Stimulated activated naive CD8-positive, alpha-beta T cell treated with anti-CD3 and anti-CD28 coated beads, Interleukin-15, Interleukin-2, amounts not matched to agents 100 ng/mL and 50 ng/mL, for 24 hours (primary cell): Measurements from ENCODE around the gene ANKMY1.
A peak's percentile ranks its signal among the peaks of the same experiment; 100 is the strongest.

Source experiments
- H3K27ac Mint-ChIP-seq: one replicate; pipeline ENCODE4 v1.8.0; 2021; ENCODE audit warnings: mild to moderate bottlenecking, mixed read lengths
- H3K27me3 Mint-ChIP-seq: one replicate; pipeline ENCODE4 v1.8.0; 2021; ENCODE audit warnings: mixed read lengths
- H3K36me3 Mint-ChIP-seq: one replicate; pipeline ENCODE4 v1.8.0; 2021; ENCODE audit warnings: low read depth, mixed read lengths
- H3K4me1 Mint-ChIP-seq: one replicate; pipeline ENCODE4 v1.8.0; 2021; ENCODE audit warnings: low read depth, mixed read lengths
- H3K4me3 Mint-ChIP-seq: one replicate; pipeline ENCODE4 v1.8.0; 2021; ENCODE audit warnings: mild to moderate bottlenecking, mixed read lengths
- H3K9me3 Mint-ChIP-seq: one replicate; pipeline ENCODE4 v1.8.0; 2021; ENCODE audit warnings: mixed read lengths

The ANKMY1 gene

DNA sequence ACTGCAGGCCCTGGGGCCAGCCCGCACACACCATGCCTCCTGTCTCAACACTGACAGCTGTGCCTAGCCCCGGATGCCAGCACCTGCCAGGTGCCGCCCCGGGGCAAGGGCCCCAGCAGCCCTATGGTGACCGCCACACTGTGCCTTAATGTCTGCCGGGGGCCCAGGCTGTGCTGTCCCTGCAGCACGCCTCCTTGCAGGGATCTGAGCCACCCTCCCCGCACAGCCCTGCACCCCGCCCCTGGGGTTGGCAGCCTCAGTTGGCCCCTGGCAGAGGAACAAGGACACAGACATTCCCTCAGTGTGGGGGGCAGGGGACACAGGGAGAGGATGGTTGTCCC lies 20.3 kb upstream of the ANKMY1 start:
- Mint-ChIP-seq H3K9me3 (no peaks in the 10 kb centered on the region), H3K36me3 (peaks cover 31% of the 10 kb centered on the region), H3K4me1 (peaks cover 26% of the 10 kb centered on the region), H3K4me3 (no peak overlapping the region), H3K27ac (no peak overlapping the region), H3K27me3 (no peaks in the 10 kb centered on the region)

DNA sequence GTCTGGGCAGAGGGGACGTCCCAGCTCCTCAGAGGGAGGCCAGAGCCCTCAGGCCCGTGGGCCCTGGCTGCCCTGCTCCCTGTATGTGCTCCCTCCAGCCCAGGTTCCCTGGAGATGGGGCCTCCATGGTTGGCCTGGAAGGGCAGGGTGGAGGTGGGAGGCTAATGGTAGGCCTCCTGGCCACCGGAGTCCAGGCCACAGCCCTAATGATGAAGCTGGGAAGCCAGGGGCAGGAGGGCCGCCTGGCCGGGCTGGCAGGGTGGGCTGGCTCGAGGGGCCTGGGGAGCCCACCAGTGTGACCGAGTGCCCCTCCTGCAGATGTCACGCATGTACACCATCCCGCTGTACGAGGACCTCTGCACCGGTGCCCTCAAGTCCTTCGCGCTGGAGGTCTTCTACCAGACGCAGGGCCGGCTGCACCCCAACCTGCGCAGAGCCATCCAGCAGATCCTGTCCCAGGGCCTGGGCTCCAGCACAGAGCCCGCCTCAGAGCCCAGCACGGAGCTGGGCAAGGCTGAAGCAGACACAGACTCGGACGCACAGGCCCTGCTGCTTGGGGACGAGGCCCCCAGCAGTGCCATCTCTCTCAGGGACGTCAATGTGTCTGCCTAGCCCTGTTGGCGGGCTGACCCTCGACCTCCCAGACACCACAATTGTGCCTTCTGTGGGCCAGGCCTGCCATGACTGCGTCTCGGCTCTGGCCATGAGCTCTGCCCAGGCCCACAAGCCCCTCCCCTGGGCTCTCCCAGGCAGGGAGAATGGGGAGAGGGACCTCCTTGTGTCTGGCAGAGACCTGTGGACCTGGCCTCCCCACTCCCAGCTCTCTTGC lies 19.7 kb upstream of the ANKMY1 start:
- Mint-ChIP-seq H3K27me3 (no peaks in the 10 kb centered on the region), H3K4me3 (no peak overlapping the region), H3K27ac (no peak overlapping the region), H3K4me1 (peaks cover 21% of the 10 kb centered on the region), H3K9me3 (no peaks in the 10 kb centered on the region), H3K36me3 (peaks cover 30% of the 10 kb centered on the region)

DNA sequence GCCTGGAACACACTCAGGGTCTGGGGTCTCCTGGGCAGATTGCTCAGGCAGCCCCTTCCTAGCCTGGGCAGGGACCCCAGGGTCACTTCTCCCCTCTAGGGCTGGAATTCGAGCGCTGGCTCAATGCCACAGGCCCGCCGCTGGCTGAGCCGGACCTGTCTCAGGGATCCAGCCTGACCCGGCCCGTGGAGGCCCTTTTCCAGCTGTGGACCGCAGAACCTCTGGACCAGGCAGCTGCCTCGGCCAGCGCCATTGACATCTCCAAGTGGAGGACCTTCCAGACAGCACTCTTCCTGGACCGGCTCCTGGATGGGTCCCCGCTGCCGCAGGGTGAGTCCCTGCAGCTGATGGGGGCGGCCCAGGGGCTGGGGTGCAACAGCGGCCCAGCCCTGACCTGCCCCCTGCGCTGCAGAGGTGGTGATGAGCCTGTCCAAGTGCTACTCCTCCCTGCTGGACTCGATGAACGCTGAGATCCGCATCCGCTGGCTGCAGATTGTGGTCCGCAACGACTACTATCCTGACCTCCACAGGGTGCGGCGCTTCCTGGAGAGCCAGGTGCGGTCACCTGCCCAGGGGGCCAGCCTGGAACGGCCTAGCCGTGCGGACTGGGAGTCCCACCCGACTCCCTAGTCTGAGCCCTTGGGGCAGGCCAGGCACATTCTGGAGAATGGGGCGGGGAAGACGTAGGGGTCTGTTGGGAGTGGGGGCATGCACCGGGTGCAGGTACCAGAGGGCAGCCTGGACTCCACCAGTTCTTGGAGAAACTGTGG lies 18.8 kb upstream of the ANKMY1 start:
- Mint-ChIP-seq H3K4me1 (peaks cover 16% of the 10 kb centered on the region), H3K36me3 (peaks cover 24% of the 10 kb centered on the region), H3K27ac (no peak overlapping the region), H3K4me3 (no peak overlapping the region), H3K27me3 (no peaks in the 10 kb centered on the region), H3K9me3 (no peaks in the 10 kb centered on the region)

DNA sequence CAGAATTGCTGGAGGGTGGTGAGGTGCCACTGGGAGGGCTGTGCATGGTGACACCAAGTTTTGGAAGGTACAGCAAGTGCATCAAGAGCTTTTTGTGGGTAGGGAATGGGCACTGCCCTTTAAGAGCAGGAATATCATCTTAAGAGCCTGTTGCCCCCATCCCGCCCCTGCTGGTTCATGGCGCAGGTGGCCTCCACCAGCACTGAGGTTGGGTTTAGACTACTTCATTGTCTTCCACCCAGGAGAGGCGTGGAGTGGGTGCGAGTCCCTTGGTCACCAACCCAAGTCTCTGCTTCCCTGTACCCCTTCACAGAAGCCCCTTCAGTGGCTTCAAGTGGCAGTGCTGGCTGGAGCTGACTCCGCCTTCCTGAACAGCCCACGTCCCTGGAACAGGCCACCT lies 18.2 kb upstream of the ANKMY1 start:
- Mint-ChIP-seq H3K4me3 (no peak overlapping the region), H3K9me3 (no peaks in the 10 kb centered on the region), H3K36me3 (peaks cover 20% of the 10 kb centered on the region), H3K27ac (no peak overlapping the region), H3K27me3 (no peaks in the 10 kb centered on the region), H3K4me1 (peaks cover 20% of the 10 kb centered on the region)

DNA sequence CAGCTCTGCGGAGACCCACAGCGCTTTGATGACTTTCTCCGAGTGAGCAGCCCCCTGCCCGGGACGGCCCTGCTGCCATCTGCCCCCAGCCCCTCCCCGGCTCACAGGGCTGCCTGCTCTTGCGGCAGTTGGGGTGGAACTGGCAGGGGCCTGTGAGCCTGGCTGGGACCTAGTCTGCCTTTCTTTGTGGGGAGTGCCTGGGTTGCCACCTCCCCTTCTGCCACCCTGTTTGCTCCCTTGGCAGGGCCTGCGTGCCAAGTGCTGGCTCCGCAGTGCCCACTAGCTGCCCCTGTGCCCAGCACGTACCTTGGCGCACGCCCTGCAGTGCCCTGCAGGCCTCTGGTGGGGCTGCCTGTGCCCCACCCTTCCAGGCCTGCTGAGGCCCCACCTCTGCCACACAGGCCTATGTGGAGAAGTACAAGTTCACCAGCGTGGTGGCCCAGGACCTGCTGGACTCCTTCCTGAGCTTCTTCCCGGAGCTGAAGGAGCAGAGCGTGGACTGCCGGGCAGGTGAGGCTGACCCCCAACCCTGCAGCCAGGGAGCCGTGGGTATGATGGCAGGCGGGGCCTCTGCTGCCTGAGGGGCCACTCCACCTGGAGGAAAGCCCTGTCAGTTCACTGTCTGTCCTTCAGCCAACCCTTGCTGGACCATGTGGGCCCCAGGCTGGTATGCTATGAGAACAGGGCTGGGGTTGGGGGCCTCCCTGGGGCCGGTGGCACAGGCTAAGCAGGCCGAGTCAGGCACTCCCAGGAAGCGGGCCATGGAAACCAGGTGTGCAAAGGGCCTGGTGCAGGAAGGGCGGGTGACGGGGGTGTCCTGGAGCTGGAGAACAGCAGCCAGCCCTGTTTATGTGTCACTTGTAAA lies 17.5 kb upstream of the ANKMY1 start:
- H3K27me3 Mint-ChIP-seq = no peaks in the 10 kb centered on the region
- peaks cover 25% of the 10 kb centered on the region for H3K4me1 Mint-ChIP-seq
- H3K36me3 Mint-ChIP-seq = peaks cover 12% of the 10 kb centered on the region
- H3K4me3 Mint-ChIP-seq = no peak overlapping the region
- H3K27ac Mint-ChIP-seq = no peak overlapping the region
- H3K9me3 Mint-ChIP-seq = no peaks in the 10 kb centered on the region

DNA sequence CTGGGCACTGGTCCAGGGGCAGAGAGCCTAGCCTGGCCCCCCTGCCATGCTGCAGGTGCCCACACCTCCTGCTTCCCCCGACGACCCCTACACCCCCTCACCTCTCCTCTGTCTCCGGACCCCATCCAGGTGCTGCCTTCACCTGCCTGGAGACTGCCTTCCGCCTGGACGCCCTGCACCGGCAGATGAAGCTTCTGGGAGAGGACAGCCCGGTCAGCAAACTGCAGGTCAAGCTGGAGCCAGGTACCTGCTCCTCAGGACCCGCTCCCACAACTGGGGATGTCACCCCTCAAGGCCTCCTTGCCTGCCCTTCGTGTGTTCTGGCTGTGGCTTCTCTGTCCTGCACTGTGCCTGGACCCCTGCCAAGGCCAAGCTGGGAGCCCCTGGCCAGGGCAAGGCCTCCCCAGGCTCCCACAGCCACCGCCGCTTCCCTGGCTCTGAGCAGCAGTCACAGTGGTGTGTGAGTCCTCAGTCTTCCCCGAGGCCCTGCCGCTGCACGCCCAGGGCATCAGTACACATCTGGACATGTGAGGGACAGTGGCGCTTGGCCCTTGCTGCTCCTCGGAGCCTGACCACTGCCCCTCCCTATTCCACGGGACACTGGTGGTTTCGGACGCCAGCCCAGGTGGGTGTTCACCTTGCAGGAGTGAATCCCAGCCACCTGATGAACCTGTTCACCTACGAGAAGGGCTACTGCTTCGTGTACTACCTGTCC lies 16.8 kb upstream of the ANKMY1 start:
- H3K27me3 Mint-ChIP-seq = no peaks in the 10 kb centered on the region
- H3K27ac Mint-ChIP-seq = no peak overlapping the region
- H3K9me3 Mint-ChIP-seq = no peaks in the 10 kb centered on the region
- H3K4me1 Mint-ChIP-seq = peaks cover 25% of the 10 kb centered on the region
- H3K36me3 Mint-ChIP-seq = peaks cover 5% of the 10 kb centered on the region
- no peak overlapping the region for H3K4me3 Mint-ChIP-seq

DNA sequence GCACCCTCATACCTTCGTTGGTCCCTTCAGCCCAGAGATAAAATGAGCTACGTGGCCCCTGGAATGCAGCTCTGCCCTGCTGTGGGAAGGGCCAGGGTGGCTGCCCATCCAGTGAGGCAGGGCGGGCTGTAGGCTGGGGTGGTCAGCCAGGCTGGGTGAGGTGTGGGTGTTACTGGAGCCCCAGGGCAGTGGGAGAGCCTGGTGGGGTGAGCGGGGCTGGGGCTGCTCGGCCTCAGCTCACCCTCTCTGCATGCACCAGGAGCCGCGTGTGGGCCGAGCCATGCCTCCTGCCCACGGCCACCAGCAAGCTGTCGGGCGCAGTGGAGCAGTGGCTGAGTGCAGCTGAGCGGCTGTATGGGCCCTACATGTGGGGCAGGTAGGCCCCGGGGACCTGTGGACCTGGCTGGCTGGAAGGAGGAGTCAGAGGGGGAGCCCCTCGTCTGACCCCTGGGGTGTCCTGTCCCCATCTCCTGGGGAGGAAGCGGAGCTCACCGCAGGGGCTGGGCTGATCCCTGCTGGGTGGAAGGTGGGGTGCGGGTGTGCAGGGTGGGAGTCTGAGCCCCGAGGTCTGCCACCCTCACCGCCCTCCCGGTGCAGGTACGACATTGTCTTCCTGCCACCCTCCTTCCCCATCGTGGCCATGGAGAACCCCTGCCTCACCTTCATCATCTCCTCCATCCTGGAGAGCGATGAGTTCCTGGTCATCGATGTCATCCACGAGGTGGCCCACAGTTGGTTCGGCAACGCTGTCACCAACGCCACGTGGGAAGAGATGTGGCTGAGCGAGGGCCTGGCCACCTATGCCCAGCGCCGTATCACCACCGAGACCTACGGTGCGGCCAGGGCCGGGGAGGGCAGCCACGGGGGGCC lies 16.0 kb upstream of the ANKMY1 start:
- H3K27ac Mint-ChIP-seq = no peak overlapping the region
- no peaks in the 10 kb centered on the region for H3K9me3 Mint-ChIP-seq
- H3K4me1 Mint-ChIP-seq = peaks cover 22% of the 10 kb centered on the region
- H3K36me3 Mint-ChIP-seq = peaks cover 3% of the 10 kb centered on the region
- H3K4me3 Mint-ChIP-seq = no peak overlapping the region
- H3K27me3 Mint-ChIP-seq = no peaks in the 10 kb centered on the region

DNA sequence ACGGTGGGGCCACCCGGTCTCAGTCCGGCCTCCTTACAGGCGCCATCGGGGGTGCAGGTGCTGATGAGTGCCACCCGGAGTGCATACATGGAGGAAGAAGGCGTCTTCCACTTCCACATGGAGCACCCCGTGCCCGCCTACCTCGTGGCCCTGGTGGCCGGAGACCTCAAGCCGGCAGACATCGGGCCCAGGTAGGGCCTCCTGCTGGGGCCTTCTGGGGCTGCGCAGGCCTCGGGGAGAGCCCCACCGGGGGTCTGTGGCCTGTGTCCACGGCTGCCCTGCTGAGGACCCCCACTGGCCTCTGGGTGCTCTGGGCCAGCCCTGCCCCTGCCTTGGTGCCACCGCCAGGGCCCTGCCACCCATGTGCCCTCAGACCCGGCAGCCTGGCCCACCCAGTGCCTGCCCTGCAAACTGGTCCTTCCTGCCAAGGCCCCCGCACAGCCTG lies 15.3 kb upstream of the ANKMY1 start:
- H3K9me3 Mint-ChIP-seq = no peaks in the 10 kb centered on the region
- no peak overlapping the region for H3K4me3 Mint-ChIP-seq
- H3K27me3 Mint-ChIP-seq = no peaks in the 10 kb centered on the region
- H3K4me1 Mint-ChIP-seq = peaks cover 22% of the 10 kb centered on the region
- H3K36me3 Mint-ChIP-seq = no peaks in the 10 kb centered on the region
- no peak overlapping the region for H3K27ac Mint-ChIP-seq

DNA sequence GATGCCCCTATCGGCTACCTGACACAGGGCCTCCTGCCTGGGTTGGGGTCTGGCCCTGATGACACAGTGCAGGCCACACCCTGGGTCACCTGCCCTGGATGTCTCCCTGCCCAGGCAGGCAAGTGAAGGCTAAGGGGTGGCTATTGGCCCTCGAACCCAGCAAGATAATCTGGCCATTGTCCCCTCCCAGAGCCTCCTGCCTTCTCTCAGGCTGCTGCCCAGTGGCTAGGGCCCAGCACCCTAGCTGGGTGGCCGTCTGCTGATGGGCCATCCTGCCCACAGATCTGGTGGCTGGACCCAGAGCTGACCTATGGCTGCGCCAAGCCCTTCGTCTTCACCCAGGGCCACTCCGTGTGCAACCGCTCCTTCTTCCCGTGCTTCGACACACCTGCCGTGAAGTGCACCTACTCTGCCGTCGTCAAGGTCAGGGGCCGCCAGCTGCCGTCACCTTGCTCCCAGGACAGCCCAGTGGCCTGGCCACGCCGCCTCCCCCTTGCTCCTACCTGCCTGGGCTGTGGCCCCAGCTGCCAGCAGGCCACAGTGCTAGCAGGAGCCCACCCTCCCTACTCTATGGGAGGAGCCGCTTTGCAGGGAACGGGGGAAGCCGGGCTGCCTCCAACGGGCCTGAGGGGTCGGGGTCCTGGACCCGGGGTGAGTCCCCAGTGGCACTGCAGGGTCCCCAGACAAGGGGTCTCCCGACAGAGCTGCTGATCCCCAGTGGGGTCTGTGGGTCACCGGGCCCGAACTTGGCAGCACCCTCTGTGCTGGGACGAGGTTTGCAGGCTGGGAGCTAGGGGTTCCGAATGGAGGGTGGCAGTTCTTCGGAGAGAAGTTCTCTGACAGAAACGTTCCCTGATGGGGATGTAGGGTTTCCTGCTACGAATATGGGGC lies 14.6 kb upstream of the ANKMY1 start:
- Mint-ChIP-seq H3K36me3 (no peaks in the 10 kb centered on the region), H3K27me3 (no peaks in the 10 kb centered on the region), H3K4me1 (peaks cover 27% of the 10 kb centered on the region), H3K9me3 (no peaks in the 10 kb centered on the region), H3K27ac (no peak overlapping the region), H3K4me3 (no peak overlapping the region)

DNA sequence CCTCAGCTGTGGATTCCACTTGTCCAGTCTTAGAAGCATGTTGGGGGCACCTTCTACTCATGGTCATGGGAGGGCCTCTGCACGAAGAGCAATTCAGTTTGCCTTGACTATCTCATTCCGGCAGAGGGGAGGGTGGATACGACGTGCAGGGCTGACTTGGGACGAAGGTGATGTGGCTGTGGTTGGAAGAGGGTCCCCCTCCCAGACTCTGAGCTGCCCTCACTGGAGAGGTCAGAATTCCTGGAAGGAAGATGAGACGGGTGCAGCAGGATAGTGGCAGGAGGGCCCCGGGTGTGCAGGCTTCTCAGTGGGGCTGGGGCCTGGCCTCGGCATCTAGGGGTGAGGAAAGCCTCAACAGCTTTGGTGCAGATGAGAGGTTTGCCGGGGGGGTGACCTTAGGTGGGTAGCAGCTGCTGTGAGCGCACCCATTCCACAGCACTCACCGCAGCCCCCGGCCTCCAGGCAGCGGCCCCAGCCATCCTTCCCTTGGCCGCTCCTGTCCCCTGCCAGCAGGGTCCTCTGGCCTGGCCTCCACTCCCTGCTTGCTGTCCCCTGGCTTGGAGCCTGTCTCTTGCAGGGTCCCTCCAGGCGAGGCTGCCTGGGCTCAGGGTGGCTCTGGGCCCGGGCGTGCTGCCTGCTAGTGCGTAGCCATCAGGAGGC lies 13.7 kb upstream of the ANKMY1 start:
- Mint-ChIP-seq H3K9me3 (no peaks in the 10 kb centered on the region), H3K4me3 (no peak overlapping the region), H3K27ac (peak overlapping the region; percentile 36), H3K36me3 (no peaks in the 10 kb centered on the region), H3K27me3 (no peaks in the 10 kb centered on the region), H3K4me1 (peaks cover 32% of the 10 kb centered on the region)

DNA sequence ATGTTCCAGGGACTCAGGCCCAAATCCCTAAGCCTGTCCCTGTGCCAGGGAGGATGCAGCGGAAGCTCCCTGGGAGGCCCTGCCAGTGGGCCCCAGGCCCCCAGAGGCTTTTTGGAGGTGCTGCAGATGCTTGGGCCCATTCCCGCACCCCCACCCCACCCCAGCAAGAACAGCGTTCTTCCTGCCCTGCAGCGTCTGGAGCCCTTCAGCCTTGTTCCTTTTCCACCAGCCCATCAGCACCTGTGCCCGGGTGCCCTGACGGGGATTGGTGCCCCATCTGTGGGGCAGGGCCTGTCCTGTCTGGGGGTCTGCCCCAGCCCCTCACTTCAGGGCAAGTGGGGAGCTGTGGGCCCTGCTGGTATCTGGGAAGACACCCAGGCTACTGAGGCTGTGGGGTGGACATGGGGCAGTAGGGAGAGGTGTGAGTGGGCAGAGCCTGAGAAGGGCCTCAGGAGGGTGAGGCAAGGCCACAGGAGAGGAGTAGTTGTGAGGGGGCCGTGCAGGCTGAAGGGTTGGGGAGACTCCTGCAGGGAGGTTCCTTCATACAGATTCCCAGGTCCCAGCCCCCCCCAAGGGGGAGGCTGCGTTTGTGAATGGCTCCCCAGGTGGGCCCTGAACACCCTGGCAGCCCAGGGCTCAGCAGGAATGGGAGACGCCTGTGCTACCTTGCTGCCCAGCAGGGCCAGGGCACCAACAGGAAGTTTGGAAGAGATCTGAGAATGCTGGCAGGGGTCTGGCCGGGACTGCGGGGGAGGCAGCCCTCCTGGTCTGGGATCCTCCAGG lies 12.9 kb upstream of the ANKMY1 start:
- no peaks in the 10 kb centered on the region for H3K36me3 Mint-ChIP-seq
- H3K9me3 Mint-ChIP-seq = no peaks in the 10 kb centered on the region
- H3K27ac Mint-ChIP-seq = peak overlapping the region; percentile 36
- H3K4me1 Mint-ChIP-seq = peaks cover 38% of the 10 kb centered on the region
- no peaks in the 10 kb centered on the region for H3K27me3 Mint-ChIP-seq
- H3K4me3 Mint-ChIP-seq = no peak overlapping the region

DNA sequence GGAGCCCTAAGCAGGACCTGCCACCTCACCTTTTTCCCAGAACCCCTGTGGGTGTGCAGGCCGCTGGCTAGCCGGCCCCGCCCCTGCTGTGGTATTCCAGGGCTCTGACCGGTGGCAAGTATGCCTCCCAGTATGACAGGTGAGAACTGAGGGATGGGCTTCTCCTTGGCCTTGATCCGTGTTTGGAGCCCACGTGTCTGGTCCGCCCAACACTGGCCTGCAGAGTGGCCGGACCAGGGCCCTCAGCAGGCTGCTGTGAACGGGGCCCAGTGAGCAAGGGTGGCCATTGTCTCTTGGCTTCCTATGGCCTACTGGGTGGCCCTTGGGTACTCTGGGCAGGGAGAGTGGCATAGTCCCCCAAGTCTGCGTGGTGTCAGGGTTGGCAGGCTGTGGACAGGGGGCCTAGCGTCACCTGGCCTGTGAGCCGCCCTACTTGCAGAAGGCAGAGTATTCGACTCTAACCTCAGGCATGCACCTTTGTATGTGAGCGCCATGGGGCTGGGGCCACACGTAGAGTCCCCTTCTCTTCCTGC lies 12.3 kb upstream of the ANKMY1 start:
- no peaks in the 10 kb centered on the region for H3K27me3 Mint-ChIP-seq
- no peak overlapping the region for H3K27ac Mint-ChIP-seq
- H3K4me1 Mint-ChIP-seq = peaks cover 44% of the 10 kb centered on the region
- H3K4me3 Mint-ChIP-seq = peak overlapping the region; percentile 81
- H3K36me3 Mint-ChIP-seq = no peaks in the 10 kb centered on the region
- no peaks in the 10 kb centered on the region for H3K9me3 Mint-ChIP-seq
